SK-N-SH treated with all-trans-retinoic acid at 6 μM for 48 hours (cell line): ENCODE measurements around the gene CD96.

ENCODE experiments used
- ATAC-seq: fragments of 200-7000 bp; cut with Tn5 transposase; 3 replicates; pipeline ENCODE4 v1.9.1; 2020; ENCODE audit warnings: mild to moderate bottlenecking, moderate library complexity
- ARNTL ChIP-seq: fragments of 450-650 bp; formaldehyde crosslinking; IDR thresholded peaks from 2 replicates; pipeline ENCODE4 v1.5.0; 2020; ENCODE audit warnings: low read depth, mild to moderate bottlenecking, moderate library complexity, borderline replicate concordance
- BACH2 ChIP-seq: fragments of 250-450 bp; sonication (Bioruptor Pico); IDR thresholded peaks from 2 replicates; pipeline ENCODE4 v1.9.0; 2021; ENCODE audit warnings: mild to moderate bottlenecking, borderline replicate concordance
- ESRRG ChIP-seq: fragments of 250-450 bp; sonication (Bioruptor Pico); IDR thresholded peaks from 2 replicates; pipeline ENCODE4 v1.6.1; 2021; ENCODE audit warnings: mild to moderate bottlenecking
- ISL1 ChIP-seq: fragments of 250-450 bp; sonication (Bioruptor Pico); IDR thresholded peaks from 2 replicates; pipeline ENCODE4 v2.1.2; 2022; ENCODE audit warnings: mild to moderate bottlenecking, moderate library complexity
- OSR1 ChIP-seq: fragments of 250-450 bp; sonication (Bioruptor Pico); IDR thresholded peaks from 2 replicates; pipeline ENCODE4 v1.8.0; 2022; ENCODE audit warnings: moderate library complexity, mild to moderate bottlenecking, inconsistent platforms
- SNAI2 ChIP-seq: fragments of 250-450 bp; sonication (Bioruptor Pico); IDR thresholded peaks from 2 replicates; pipeline ENCODE4 v1.5.0; 2020; ENCODE audit warnings: mild to moderate bottlenecking, moderate library complexity
- TCF4 ChIP-seq: fragments of 250-450 bp; sonication (Bioruptor Pico); IDR thresholded peaks from 2 replicates; pipeline ENCODE4 v1.8.0; 2021; ENCODE audit warnings: mild to moderate bottlenecking, moderate library complexity, borderline replicate concordance
- TOX ChIP-seq: fragments of 250-450 bp; sonication (Bioruptor Pico); IDR thresholded peaks from 2 replicates; pipeline ENCODE4 v1.8.0; 2021; ENCODE audit warnings: mild to moderate bottlenecking, moderate library complexity, borderline replicate concordance
- ZC3H10 ChIP-seq: fragments of 250-450 bp; sonication (Bioruptor Pico); IDR thresholded peaks from 2 replicates; pipeline ENCODE4 v1.5.1; 2021; ENCODE audit warnings: mild to moderate bottlenecking, moderate library complexity
- ZFP3 ChIP-seq: fragments of 250-450 bp; sonication (Bioruptor Pico); IDR thresholded peaks from 2 replicates; pipeline ENCODE4 v1.5.0; 2020; ENCODE audit warnings: mild to moderate bottlenecking, moderate library complexity
- ZFP30 ChIP-seq: fragments of 450-650 bp; formaldehyde crosslinking; IDR thresholded peaks from 2 replicates; pipeline ENCODE4 v1.5.0; 2022; ENCODE audit warnings: mild to moderate bottlenecking, moderate library complexity
- ZNF565 ChIP-seq: fragments of 450-650 bp; formaldehyde crosslinking; conservative IDR thresholded peaks from 2 replicates; pipeline ENCODE4 v1.5.0; 2020; ENCODE audit warnings: low read depth, mild to moderate bottlenecking, moderate library complexity
- ZNF70 ChIP-seq: fragments of 450-650 bp; formaldehyde crosslinking; IDR thresholded peaks from 2 replicates; pipeline ENCODE4 v1.5.0; 2020; ENCODE audit warnings: mild to moderate bottlenecking, moderate library complexity
- ZNF8 ChIP-seq: fragments of 450-650 bp; formaldehyde crosslinking; IDR thresholded peaks from 2 replicates; pipeline ENCODE4 v1.5.0; 2020; ENCODE audit warnings: mild to moderate bottlenecking, moderate library complexity
- TF ChIP-seq, protein P1 (sequence below): fragments of 250-450 bp; sonication (Bioruptor Pico); IDR thresholded peaks from 2 replicates; pipeline ENCODE4 v1.8.0; 2020; ENCODE audit warnings: mild to moderate bottlenecking, moderate library complexity, borderline replicate concordance
- TF ChIP-seq, protein P2 (sequence below): fragments of 250-450 bp; sonication (Bioruptor Pico); IDR thresholded peaks from 2 replicates; pipeline ENCODE4 v1.5.1; 2021; ENCODE audit warnings: mild to moderate bottlenecking, moderate library complexity
- TF ChIP-seq, protein P3 (sequence below): fragments of 250-450 bp; sonication (Bioruptor Pico); IDR thresholded peaks from 2 replicates; pipeline ENCODE4 v1.8.0; 2021; ENCODE audit warnings: low read depth, mild to moderate bottlenecking, moderate library complexity, borderline replicate concordance
- TF ChIP-seq, protein P4 (sequence below): fragments of 250-450 bp; sonication (Bioruptor Pico); IDR thresholded peaks from 2 replicates; pipeline ENCODE4 v1.5.1; 2020; ENCODE audit warnings: low read depth, mild to moderate bottlenecking, moderate library complexity

Gene CD96

DNA sequence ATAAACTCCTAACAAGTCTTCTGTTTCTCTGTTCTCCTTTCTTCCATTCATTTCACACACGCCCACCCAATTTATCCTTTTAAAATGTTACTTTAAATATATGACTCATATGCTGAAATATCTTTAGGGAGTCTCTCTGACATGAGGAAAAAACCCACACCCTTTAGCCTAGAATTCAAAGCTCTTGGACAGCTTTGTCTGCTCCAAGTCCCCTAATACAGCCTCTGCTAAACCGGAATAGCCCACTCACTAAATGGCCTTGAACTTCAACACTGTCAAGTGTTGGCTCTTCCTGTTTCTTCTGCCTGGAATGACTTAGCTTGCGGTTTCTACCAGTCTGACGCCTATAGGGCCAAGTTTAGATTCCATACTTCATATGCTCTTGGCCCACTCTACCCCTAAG is 3.3 kb upstream of the CD96 start:
- TF ChIP-seq, protein P1, sequence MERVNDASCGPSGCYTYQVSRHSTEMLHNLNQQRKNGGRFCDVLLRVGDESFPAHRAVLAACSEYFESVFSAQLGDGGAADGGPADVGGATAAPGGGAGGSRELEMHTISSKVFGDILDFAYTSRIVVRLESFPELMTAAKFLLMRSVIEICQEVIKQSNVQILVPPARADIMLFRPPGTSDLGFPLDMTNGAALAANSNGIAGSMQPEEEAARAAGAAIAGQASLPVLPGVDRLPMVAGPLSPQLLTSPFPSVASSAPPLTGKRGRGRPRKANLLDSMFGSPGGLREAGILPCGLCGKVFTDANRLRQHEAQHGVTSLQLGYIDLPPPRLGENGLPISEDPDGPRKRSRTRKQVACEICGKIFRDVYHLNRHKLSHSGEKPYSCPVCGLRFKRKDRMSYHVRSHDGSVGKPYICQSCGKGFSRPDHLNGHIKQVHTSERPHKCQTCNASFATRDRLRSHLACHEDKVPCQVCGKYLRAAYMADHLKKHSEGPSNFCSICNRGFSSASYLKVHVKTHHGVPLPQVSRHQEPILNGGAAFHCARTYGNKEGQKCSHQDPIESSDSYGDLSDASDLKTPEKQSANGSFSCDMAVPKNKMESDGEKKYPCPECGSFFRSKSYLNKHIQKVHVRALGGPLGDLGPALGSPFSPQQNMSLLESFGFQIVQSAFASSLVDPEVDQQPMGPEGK, result no peak
- no peak for TF ChIP-seq ZFP3 (CRISPR knock-in tag)
- no peak for TF ChIP-seq ZNF8 (CRISPR knock-in tag)
- no peak for TF ChIP-seq ZC3H10 (CRISPR knock-in tag)
- no peak for TF ChIP-seq BACH2 (CRISPR knock-in tag)
- no peak for TF ChIP-seq TOX (CRISPR knock-in tag)
- no peak for TF ChIP-seq OSR1 (CRISPR knock-in tag)
- no peak for TF ChIP-seq ISL1
- TF ChIP-seq ZNF70, result no peak
- TF ChIP-seq, protein P2, sequence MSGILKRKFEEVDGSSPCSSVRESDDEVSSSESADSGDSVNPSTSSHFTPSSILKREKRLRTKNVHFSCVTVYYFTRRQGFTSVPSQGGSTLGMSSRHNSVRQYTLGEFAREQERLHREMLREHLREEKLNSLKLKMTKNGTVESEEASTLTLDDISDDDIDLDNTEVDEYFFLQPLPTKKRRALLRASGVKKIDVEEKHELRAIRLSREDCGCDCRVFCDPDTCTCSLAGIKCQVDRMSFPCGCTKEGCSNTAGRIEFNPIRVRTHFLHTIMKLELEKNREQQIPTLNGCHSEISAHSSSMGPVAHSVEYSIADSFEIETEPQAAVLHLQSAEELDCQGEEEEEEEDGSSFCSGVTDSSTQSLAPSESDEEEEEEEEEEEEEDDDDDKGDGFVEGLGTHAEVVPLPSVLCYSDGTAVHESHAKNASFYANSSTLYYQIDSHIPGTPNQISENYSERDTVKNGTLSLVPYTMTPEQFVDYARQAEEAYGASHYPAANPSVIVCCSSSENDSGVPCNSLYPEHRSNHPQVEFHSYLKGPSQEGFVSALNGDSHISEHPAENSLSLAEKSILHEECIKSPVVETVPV, result no peak
- peak; percentile 40; the same call in 2 of the 3 replicates for ATAC-seq

DNA sequence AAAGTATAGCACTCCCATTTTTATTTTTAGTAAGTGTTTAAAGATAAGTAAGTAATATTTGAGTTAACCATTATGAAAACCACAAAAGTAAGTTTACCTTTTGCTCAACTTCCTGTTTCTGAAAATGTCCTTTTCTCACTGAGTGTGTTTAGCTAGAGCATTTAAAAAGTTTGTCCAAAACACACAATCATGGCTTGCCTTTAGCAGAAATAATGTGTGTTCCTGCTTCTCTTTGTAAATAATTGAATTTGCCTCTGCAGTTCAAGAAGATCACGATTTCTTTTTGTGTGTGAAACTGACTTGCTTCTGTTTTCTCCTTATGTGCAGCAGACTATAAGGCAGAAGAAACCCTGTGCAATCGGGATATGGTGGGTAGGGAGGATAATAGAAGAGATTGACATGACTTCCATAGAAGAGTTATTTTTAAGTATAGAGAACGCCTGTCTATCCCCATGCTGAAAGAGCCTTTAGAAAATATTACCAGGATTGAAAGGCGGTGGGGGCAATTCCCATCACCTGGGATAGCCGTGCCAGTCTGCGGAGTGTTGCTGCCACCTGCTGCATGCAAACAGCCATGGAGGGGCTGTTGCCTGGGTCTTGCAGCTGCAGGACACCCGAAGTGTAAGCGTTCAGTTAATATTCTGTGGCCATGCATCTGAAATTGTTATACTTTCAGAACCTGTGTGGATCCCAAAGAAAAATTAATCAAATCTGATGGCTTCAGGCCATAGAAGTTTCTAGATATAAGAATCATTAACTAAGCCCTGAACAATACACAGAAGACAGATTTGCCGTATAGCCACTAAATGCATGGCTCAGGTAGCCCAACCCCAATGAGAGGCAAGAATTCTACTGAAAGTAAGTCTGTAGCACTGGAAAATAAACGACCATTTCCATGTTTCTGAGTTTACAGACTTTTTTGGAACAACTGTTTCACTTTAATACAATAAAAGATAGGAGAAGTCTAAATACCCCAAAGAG is 2.4 kb upstream of the CD96 start:
- TF ChIP-seq, protein P1, result no peak
- TF ChIP-seq ZNF8 (CRISPR knock-in tag) (no peak), ZFP30 (CRISPR knock-in tag) (no peak), SNAI2 (CRISPR knock-in tag) (no peak), ZC3H10 (CRISPR knock-in tag) (no peak), TCF4 (no peak), BACH2 (CRISPR knock-in tag) (no peak), OSR1 (CRISPR knock-in tag) (no peak), ZNF565 (no peak)
- TF ChIP-seq, protein P3, sequence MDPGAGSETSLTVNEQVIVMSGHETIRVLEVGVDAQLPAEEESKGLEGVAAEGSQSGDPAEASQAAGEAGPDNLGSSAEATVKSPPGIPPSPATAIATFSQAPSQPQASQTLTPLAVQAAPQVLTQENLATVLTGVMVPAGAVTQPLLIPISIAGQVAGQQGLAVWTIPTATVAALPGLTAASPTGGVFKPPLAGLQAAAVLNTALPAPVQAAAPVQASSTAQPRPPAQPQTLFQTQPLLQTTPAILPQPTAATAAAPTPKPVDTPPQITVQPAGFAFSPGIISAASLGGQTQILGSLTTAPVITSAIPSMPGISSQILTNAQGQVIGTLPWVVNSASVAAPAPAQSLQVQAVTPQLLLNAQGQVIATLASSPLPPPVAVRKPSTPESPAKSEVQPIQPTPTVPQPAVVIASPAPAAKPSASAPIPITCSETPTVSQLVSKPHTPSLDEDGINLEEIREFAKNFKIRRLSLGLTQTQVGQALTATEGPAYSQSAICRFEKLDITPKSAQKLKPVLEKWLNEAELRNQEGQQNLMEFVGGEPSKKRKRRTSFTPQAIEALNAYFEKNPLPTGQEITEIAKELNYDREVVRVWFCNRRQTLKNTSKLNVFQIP (CRISPR knock-in tag), result no peak
- TF ChIP-seq, protein P4, sequence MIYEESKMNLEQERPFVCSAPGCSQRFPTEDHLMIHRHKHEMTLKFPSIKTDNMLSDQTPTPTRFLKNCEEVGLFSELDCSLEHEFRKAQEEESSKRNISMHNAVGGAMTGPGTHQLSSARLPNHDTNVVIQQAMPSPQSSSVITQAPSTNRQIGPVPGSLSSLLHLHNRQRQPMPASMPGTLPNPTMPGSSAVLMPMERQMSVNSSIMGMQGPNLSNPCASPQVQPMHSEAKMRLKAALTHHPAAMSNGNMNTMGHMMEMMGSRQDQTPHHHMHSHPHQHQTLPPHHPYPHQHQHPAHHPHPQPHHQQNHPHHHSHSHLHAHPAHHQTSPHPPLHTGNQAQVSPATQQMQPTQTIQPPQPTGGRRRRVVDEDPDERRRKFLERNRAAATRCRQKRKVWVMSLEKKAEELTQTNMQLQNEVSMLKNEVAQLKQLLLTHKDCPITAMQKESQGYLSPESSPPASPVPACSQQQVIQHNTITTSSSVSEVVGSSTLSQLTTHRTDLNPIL, result no peak
- TF ChIP-seq, all 23 proteins: peak for 0
- peak; percentile 99 for ATAC-seq

DNA sequence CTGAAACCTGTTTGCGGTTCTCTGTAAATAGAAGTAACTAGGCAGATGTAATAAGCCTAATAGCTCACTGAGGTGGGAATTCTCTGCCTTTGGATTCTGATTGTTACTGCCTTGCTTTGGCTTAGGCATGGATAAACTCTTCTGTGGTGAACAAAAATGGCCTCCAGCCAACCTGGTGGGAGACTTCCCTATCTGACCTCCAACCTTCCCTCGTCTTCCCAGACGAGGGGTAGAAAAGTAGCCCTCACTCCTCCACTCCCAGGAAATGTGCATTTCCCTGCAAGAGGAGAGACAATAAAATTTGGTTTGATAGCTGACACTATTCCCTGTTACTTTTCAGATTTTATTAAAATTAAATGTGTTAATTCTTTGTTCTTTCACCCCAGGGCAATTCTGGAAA is 606 bp upstream of the CD96 start:
- TF ChIP-seq, protein P1, result no peak
- TF ChIP-seq, protein P3 (CRISPR knock-in tag), result no peak
- TF ChIP-seq TCF4, result no peak
- no peak for TF ChIP-seq ISL1
- TF ChIP-seq, protein P2, result no peak
- TF ChIP-seq ZNF565, result no peak
- no peak for TF ChIP-seq ZNF8 (CRISPR knock-in tag)
- no peak for TF ChIP-seq ESRRG
- no peak for TF ChIP-seq ARNTL (CRISPR knock-in tag)
- no peak for TF ChIP-seq ZFP30 (CRISPR knock-in tag)
- no peak for TF ChIP-seq SNAI2 (CRISPR knock-in tag)
- no peak for TF ChIP-seq ZNF70
- no peak for ATAC-seq
